Transverse colon (tissue), 4 donors: ENCODE results near the gene ASB13.

Experiments
- EP300 ChIP-seq: sonication (generic); formaldehyde crosslinking; IDR thresholded peaks from one replicate; pipeline ENCODE4 v1.6.1; 2017; ENCODE audit warnings: antibody characterized with exemption, low read depth
- POLR2A ChIP-seq: fragments of 450-650 bp; IDR thresholded peaks from one replicate; pipeline ENCODE4 v1.6.1; 2016; ENCODE audit warnings: antibody characterized with exemption, mild to moderate bottlenecking, moderate library complexity
- POLR2AphosphoS5 ChIP-seq, 3 donors: sonication (generic); formaldehyde crosslinking; IDR thresholded peaks; one replicate each; pipeline ENCODE4 v1.6.1; 2016; ENCODE audit warnings: antibody characterized with exemption in 3 of 3
- TF ChIP-seq, protein P1 (sequence below), 5 experiments: fragments of 200-600 bp in 3 of 5; fragments of 450-650 bp in 2 of 5; sonication (generic) in 3 of 5; IDR thresholded peaks; 1 replicate in 2 of 5; 2 replicates in 3 of 5; pipeline ENCODE4 v1.5.1; 2016 to 2017; ENCODE audit warnings: antibody characterized with exemption in 5 of 5, inconsistent platforms in 3 of 5, mild to moderate bottlenecking in 2 of 5, moderate library complexity in 1 of 5

DNA sequence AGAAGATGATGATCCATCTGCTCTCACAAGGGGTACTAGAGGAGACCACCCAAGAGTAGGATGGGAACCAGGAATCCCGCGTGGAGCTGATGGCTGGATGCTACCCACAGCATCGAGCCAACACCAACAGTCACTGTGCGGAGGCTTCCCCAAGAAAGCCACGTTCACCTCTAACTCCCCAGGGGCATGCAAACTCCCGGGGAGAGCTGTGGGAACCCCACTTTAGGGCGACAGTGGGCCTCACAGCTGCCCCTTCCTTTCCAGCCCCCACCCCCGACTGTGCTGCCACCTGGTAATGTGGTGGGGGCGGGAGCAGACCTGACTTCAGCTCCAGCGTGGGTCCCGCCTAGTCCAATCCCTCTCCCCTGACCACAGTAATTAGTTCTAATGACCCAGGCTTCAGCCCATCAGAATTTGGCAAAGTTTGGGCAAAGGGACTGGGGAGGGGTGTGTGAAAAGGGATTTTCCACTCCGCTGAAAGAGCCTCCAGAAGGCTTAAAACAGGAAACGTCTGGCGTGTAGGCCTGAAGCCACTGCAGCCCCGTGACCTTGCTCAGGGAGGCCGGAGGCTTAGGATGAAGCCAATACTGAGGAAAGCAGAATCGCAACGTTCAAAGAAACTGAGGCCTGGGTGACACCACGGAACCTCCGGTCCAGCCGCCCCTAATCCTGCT is 20.3 kb downstream of the ASB13 start:
- TF ChIP-seq, protein P1, sequence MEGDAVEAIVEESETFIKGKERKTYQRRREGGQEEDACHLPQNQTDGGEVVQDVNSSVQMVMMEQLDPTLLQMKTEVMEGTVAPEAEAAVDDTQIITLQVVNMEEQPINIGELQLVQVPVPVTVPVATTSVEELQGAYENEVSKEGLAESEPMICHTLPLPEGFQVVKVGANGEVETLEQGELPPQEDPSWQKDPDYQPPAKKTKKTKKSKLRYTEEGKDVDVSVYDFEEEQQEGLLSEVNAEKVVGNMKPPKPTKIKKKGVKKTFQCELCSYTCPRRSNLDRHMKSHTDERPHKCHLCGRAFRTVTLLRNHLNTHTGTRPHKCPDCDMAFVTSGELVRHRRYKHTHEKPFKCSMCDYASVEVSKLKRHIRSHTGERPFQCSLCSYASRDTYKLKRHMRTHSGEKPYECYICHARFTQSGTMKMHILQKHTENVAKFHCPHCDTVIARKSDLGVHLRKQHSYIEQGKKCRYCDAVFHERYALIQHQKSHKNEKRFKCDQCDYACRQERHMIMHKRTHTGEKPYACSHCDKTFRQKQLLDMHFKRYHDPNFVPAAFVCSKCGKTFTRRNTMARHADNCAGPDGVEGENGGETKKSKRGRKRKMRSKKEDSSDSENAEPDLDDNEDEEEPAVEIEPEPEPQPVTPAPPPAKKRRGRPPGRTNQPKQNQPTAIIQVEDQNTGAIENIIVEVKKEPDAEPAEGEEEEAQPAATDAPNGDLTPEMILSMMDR (IDR thresholded peaks at IDR 0.05), result no peak
- TF ChIP-seq POLR2AphosphoS5 (IDR thresholded peaks at IDR 0.05) (no peak), POLR2A (no peak), EP300 (no peak)
